Motor neuron (in vitro differentiated cells): ENCODE measurements around the gene TRANK1. TPM values are rescaled to one million over a fixed set of nuclear protein-coding genes. Genes with fewer than 3 reads are reported as not detected.
"Not testable (repeated sequence)": the region's sequence is repeated elsewhere in the genome, so short reads cannot be mapped to it uniquely, and the experiment has no call there.

Experiments used
- ATAC-seq, 8 experiments: fragments of 200-7000 bp; cut with Tn5 transposase; replicated peaks in 6 of 8; 2 replicates each; pipeline ENCODE4 v1.8.0; 2021; ENCODE audit warnings: mild to moderate bottlenecking in 8 of 8, moderate library complexity in 8 of 8
- H3K27ac ChIP-seq, 2 donors: fragments of 250-450 bp; sonication (Bioruptor Pico); 2 replicates each; pipeline ENCODE4 v1.9.0; 2021; ENCODE audit warnings: antibody characterized with exemption in 2 of 2, mild to moderate bottlenecking in 2 of 2, moderate library complexity in 1 of 2
- H3K4me1 ChIP-seq, 2 donors: fragments of 250-450 bp; sonication (Bioruptor Pico); replicated peaks in 1 of 2; 2 replicates each; pipeline ENCODE4 v1.6.1; 2021; ENCODE audit warnings: antibody characterized with exemption in 2 of 2, mild to moderate bottlenecking in 2 of 2, moderate library complexity in 1 of 2
- H3K4me3 ChIP-seq, 5 donors: fragments of 250-450 bp; sonication (Bioruptor Pico); 2 replicates each; pipeline ENCODE4 v1.9.0; 2021; ENCODE audit warnings: antibody characterized with exemption in 5 of 5, mild to moderate bottlenecking in 5 of 5, moderate library complexity in 4 of 5
- WGBS, 10 experiments: fragments of 450-650 bp; shearing (Covaris generic); methylation state at CpG; one replicate each; pipeline ENCODE4 v1.0.0; 2022; 5-methylcytosine and 5-hydroxymethylcytosine counted together
- in situ Hi-C, 9 experiments: fragments of 400-800 bp; cut with MboI; loops; one replicate each; pipeline ENCODE4 v1.15.0; 2021; ENCODE audit warnings: low sequenced_read_pairs in 9 of 9, low pct_unique_long_range_greater_than_20kb in 2 of 9; ENCODE audit not compliant: unreplicated experiment in 9 of 9
- total RNA-seq, 8 experiments: library from RNA; unstranded; fragments of 300-600 nt; gene quantifications; 2 replicates each; pipeline versions ENCODE4 v1.2.3 to v1.2.4, GENCODE V29; 2022

TRANK1 gene
- total RNA-seq, 8 experiments from 2014 or later = 0.37 to 22.8 (median 2.0) TPM

- 38 to 100% (median 84%) methylated on average over 1 to 2 of the region's 2 CpGs; no CpG with 5 or more reads in 1 of the 10 experiments for WGBS, 10 experiments
- Histone ChIP-seq H3K27ac (no peak overlapping the region), H3K4me1 (no peaks in the 10 kb centered on the region), H3K4me3 (no peak overlapping the region)
- in situ Hi-C loops = no loop called here
- peak in 2 of 8 experiments; percentile 52 to 53 for ATAC-seq
Observed at GRCh38 chr3:36906504-36907149, 38.2 kb downstream of the TRANK1 start.

- in situ Hi-C loops = no loop called here
- ATAC-seq = no peak
- WGBS, 10 experiments = 33 to 100% (median 93%) methylated on average over 1 to 3 of the region's 3 CpGs; no CpG with 5 or more reads in 4 of the 10 experiments
- no peak overlapping the region for H3K4me3 ChIP-seq
- no peaks in the 10 kb centered on the region for H3K4me1 ChIP-seq
- no peak overlapping the region for H3K27ac ChIP-seq
Observed at GRCh38 chr3:36905545-36905944, 39.3 kb downstream of the TRANK1 start.

GRCh38 chr3:36904641-36905040 is 40.2 kb downstream of the TRANK1 start:
- in situ Hi-C loops = no loop called here
- Histone ChIP-seq H3K4me3 (no peak overlapping the region), H3K27ac (no peak overlapping the region), H3K4me1 (no peaks in the 10 kb centered on the region)
- 80 to 89% (median 84%) methylated on average over 1 to 2 of the region's 3 CpGs; no CpG with 5 or more reads in 4 of the 10 experiments for WGBS, 10 experiments
- ATAC-seq = peak in 4 of 8 experiments; percentile 33 to 63 (median 42)

GRCh38 chr3:36904065-36904464 is 40.8 kb downstream of the TRANK1 start:
- H3K27ac ChIP-seq, H3K4me3 ChIP-seq, in situ Hi-C loops, H3K4me1 ChIP-seq, ATAC-seq: not testable (repeated sequence)
- 80 to 100% (median 86%) methylated on average over 1 to 11 of the region's 13 CpGs; no CpG with 5 or more reads in 1 of the 10 experiments for WGBS, 10 experiments

- ATAC-seq = no peak
- in situ Hi-C loops = no loop called here
- H3K4me3 ChIP-seq = no peak overlapping the region
- no peaks in the 10 kb centered on the region for H3K4me1 ChIP-seq
- WGBS, 10 experiments = 52 to 90% (median 64%) methylated on average over 2 to 9 of the region's 10 CpGs; no CpG with 5 or more reads in 3 of the 10 experiments
- no peak overlapping the region for H3K27ac ChIP-seq
Observed at GRCh38 chr3:36903119-36903882, 41.6 kb downstream of the TRANK1 start.

- Histone ChIP-seq H3K4me3 (no peak overlapping the region), H3K4me1 (no peaks in the 10 kb centered on the region), H3K27ac (no peak overlapping the region)
- in situ Hi-C loops = no loop called here
- no peak for ATAC-seq
- 80 to 100% (median 93%) methylated on average over 1 to 4 of the region's 4 CpGs; no CpG with 5 or more reads in 1 of the 10 experiments for WGBS, 10 experiments
Observed at GRCh38 chr3:36901588-36901987, 43.3 kb downstream of the TRANK1 start.

- 37 to 92% (median 80%) methylated on average over 2 to 7 of the region's 8 CpGs for whole genome bisulfite sequencing, 10 experiments
- H3K27ac ChIP-seq = no peak overlapping the region
- no peaks in the 10 kb centered on the region for H3K4me1 ChIP-seq
- in situ Hi-C loops = no loop called here
- no peak for ATAC-seq
- H3K4me3 ChIP-seq = no peak overlapping the region
Observed at GRCh38 chr3:36900474-36901443, 44.1 kb downstream of the TRANK1 start.

- Histone ChIP-seq H3K27ac (no peak overlapping the region), H3K4me1 (no peaks in the 10 kb centered on the region), H3K4me3 (no peak overlapping the region)
- in situ Hi-C loops = no loop called here
- WGBS, 10 experiments = 49 to 100% (median 80%) methylated on average over 1 to 3 of the region's 3 CpGs
- ATAC-seq = no peak
Observed at GRCh38 chr3:36895496-36896409, 49.1 kb downstream of the TRANK1 start.

GRCh38 chr3:36894914-36895313 is 49.9 kb downstream of the TRANK1 start:
- in situ Hi-C loops = no loop called here
- Histone ChIP-seq H3K4me3 (no peak overlapping the region), H3K27ac (no peak overlapping the region), H3K4me1 (no peaks in the 10 kb centered on the region)
- WGBS, 10 experiments = 80 to 100% (median 100%) methylated on average over 1 of the region's 1 CpG; no CpG with 5 or more reads in 3 of the 10 experiments
- no peak for ATAC-seq

GRCh38 chr3:36893826-36894225 is 51.0 kb downstream of the TRANK1 start:
- Histone ChIP-seq H3K4me1 (no peaks in the 10 kb centered on the region), H3K4me3 (no peak overlapping the region), H3K27ac (no peak overlapping the region)
- in situ Hi-C loops = no loop called here
- WGBS, 10 experiments = 80% methylated on average over 1 of the region's 1 CpG; no CpG with 5 or more reads in 9 of the 10 experiments
- no peak for ATAC-seq

GRCh38 chr3:36893137-36893557 is 51.7 kb downstream of the TRANK1 start:
- in situ Hi-C loops = no loop called here
- H3K4me1 ChIP-seq = no peaks in the 10 kb centered on the region
- H3K27ac ChIP-seq = no peak overlapping the region
- no peak for ATAC-seq
- 48 to 94% (median 74%) methylated on average over 1 to 2 of the region's 2 CpGs; no CpG with 5 or more reads in 3 of the 10 experiments for WGBS, 10 experiments
- H3K4me3 ChIP-seq = no peak overlapping the region
